HG02943 (cell line): ENCODE measurements around the gene ZIC4.

Source experiments
- ATAC-seq: cut with Tn5 transposase; IDR thresholded peaks from one replicate; pipeline ENCODE4 v1.9.1; 2021; ENCODE audit warnings: mild to moderate bottlenecking, low read depth, moderate library complexity; ENCODE audit not compliant: unreplicated experiment

Gene ZIC4

DNA sequence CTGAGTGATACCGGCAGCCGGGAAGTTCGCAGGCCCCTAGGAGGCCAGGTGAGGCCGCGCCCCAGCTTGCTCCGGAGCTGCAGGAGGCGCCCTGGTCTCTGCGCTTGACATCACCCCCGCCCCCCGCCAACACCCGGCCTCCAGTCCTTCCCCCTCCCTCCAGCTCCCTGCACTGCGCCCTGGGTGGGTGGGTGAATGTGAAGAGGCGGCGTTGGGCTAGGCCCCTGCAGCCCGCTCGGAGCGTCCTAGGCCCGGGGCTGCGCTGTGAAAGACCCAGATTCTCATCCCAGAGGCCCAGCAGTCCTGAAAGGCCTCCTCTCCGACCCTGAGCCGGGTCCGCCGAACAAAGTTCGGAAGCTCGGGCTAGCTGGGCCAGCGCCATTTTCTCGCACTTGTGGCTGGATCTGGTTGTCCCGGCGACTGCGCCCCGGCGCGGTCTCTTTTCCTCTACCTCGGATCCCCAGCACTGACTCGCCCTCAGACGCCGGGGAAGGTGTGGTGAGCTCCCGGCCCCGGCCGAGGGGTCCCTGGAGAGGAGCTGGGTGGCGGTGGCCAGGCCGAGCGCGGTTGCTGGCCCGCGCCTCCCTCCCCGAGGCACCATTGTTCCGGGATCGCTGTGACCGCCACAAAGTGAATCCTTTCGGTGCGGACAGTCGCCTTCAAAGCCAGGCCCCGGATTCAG is 12.9 kb downstream of the ZIC4 start:
- no peak for ATAC-seq

DNA sequence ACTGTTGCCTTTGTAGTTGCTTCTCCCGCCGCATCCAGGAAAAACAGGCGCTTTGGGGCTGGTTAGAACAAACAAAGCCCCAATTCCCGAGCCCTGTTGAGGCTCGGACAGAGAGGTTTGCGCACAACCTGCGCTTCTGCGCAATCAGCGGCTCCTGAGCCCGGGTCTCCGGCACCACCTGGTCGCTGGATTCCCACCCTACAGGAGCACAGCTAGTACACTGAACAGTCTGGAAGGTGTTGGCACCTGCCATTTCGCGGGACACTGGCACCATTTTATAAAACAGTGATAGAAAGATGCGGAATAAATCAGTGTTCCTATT is 13.8 kb downstream of the ZIC4 start:
- ATAC-seq = no peak

DNA sequence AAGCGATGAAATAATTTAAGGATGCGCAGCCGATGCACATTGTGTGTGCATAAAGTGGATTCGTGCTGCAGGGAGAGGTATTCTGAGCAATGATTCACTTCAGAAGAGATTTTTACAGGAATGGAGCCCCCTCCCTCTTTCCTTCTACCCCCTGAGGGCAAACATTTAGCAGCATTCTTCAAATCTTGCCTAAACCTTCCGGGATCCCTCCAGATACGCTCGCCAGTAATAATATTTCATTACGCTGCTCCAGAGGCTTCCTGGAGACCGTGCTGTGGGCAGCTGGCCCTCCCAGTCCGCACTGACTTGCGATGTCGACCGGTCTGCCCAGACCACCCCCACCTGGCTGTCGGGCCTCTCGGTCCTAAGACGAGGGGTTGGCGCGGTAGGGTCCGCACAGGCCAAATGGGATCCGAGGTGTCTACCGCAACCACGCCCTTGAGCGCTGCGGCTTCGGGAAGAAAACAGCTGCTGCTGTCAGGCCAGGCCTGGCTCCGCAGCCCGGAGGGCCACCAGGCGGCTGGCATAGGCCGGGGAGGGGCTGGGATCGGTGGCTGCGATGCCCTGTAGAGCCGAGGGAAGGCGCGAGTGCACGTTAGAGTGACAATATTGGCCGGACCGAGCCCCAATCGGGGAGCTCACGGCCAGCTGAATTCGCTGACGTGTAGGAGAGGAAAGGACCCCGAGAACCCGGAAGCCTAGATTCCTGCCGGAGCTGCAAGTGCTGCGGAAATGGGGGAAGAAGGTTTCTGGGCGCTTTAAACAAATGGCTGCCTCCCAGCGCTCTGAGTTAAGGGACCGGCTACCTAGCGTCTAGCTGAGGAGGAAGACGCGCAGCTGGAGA is 14.3 kb downstream of the ZIC4 start:
- no peak for ATAC-seq

DNA sequence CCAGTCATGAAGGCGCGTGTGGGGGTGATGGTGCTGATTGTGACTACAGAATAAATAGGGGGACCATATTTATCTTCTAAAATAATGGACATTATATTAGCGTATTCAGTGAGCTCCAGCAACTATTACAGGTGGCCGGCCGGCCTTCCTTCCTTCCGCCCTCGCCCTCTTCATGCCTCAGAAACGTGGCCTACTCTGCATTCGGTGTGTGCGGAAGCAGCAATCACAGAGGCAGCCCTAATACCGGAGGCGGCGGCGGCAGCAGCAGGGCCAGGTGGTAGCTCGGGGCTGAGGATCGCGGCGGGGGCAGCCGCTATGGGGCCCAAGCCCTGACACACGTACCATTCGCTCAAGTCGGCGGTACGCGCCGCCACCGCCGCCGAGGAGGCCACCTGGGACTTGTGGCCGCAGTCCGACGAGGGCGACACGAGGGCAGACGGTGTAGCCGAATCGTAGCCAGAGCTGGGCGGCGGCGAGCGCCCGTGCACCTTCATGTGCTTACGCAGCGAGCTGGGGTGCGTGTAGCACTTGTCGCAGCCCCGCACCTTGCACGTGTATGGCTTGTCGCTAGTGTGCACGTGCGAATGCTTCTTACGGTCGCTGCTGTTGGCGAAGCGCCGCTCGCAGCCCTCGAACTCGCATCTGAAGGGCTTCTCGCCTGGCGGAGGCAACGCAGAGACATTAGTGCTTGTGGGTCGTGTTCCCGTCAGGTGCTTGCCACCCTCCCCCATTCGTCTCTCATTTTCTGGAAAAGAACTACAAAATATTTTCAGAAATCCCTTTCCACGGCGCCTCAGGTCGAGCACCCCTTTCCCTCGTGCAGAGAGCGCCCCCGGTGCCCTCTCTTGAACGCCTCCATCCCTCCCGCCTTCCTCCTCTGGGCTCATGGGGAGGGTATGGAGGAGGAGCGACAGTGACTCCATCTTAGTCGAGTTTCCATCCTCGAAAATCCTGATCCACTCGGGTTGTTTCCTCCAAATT is 15.5 kb downstream of the ZIC4 start:
- no peak for ATAC-seq

DNA sequence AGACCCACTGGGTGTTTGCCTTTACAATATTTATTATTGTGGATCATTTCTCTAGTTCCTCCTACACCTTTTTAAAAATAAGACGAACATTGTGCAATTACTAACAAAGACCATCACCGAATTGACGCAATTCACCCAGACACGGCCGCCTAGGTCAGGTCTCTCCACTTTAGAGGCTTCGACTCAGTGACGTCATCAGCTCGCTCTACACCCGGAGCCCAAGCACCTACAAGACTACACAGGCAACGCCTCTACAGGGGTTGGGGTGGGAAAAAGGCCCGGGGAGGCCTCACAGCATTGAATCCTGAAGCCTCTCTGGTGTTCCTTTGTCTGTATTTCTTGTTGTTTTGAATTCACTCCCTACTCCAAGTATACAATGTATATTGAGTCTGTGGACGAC is 16.6 kb downstream of the ZIC4 start:
- no peak for ATAC-seq

DNA sequence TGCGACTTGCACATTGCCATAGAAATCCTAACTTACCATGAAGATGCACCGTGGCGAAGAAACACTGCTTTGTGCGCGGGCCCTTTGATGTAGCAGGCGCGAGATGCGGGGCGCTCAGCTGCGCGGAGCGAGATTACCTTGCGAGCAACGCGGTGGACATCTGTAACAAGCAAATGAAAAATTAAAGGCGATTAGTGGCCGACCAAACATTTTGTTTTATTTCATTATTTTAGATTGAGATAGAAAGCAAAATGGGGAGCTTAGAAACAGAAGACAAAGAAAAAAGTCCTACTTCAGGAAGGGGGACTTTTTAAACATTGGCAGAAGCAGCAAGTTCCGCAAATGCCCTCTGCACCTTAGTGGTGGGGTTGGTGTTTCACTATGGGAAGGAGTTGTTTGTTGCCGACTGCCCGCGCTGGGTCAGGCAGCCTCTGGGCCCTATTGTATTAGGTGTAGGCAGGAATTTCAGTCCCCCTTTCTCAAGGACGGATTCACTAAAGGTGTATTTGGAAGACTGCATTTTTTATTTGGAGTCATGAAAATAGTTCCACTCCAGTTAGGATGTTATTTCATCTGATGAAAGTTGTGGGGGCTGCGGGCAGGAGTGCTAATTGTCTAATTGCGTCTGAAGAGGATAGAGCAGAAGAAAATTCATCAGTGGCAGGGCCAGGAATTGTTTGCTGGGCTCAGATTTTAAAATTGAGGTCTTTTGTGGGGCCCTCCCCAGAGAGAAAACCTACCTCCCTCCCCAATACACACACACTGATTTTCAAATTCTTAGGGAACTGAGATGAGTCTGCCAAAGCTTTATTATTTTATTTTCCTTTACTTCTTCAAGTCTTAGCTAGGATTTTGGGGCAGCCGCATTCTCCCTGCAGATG is 17.4 kb downstream of the ZIC4 start:
- ATAC-seq = no peak

DNA sequence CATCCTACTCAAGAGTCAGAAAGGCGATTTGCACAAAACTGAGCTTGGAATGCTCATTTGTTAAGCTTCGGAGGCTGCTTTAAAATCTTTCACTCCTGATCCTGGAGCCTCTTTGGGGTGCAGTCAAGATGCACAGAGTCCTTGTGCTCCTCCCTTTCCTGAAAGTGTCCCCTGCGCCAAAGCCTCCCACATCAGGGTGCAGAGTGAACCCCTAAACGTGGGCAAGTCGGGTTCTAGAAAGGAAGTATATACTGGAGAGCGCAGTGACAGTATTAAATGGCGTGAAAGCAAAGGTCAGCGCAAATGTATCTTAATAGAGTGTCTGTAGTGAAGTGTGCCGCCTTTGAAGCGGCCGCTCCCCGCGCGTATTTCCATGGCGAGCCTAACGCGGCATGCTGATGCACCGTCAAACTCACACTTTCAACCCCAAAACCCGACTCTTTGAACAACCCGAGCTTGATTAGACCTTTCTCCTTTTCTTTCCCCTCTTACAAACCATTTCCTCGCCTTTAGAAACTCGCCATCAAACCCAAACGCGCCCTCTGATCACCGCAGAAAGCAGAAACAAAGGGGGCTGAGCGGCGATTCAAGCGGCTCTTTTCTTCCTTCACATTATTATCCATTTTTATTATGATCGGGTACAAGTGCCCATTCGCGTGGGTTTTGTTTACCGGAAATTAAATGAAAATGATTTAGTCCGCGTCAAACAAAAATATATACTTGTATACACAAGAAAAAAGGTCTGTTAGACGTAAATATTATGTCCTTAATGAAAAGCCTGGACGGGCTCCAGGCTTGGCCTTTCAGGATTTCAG is 18.3 kb downstream of the ZIC4 start:
- no peak for ATAC-seq

DNA sequence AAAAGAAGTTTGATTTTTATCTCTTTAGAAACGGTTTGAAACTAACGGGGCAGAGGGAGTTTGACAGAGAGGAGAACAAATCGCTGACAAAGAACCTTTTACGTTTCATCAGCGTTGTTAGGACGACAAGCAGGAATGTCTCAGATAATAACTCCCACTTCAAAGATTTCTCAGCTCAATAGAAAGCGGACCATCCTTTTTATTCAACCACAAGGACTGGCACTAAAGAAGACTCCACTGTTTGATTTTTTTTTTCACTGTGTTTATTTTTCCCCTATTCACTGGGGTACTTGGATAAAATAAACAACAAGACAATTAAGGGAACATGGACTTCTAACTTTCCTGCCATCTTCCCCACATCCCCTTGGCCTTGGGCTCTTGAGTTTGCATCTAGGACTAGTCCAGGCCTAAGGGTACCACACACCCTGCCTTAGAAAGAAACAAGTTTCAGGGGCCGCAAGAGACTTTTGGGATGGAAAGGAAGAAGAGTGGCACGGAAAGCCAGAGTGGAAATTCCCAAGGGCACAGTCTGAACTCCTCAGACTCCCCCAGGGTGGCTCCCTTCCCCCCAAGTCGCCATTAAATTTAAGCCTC is 19.0 kb downstream of the ZIC4 start:
- no peak for ATAC-seq

DNA sequence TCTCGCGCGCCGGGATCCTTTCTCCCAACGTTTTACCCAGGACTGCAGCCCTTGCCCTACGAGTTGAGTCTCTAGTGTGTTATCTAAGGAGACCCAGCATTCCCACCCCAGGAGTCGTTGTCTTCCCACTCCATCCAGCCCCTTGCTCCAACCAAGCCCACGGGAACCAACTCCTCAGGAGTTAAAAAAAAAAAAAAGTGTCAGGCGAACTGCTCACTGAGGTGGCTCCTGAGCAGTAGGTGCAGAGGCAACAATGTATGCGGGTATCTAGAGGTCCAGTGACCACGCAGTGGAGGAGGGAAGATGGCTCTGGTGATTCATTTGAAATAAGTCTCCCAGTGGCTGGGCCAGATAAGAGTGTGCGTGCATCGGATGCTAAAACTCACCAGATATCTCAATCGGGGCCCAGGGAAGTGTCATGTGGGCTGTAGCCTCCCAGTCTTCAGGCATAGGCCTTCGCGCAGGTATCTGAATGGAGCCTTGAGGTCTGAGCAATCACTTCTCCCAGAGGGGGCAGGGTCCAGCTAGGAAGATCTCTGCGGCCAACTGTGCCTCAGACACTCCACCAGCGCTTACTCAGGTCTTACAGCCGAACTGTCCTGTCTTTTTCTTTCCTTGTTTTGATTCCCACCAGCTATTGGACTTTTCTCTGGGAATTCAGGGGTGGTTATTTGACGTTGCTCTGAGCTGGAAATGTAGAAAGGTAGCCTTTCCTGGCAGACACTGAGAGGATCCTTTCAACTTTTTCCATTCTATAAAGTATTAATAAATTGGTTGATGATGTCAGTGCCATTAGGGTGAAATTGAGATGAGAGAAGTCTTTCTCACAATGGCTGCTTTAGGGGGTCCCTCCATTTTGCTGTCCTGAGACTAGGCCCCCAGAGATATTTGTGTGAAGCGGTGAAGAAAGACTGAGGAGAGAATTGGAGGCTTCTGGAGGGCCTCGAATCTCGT is 21.0 kb downstream of the ZIC4 start:
- no peak for ATAC-seq

DNA sequence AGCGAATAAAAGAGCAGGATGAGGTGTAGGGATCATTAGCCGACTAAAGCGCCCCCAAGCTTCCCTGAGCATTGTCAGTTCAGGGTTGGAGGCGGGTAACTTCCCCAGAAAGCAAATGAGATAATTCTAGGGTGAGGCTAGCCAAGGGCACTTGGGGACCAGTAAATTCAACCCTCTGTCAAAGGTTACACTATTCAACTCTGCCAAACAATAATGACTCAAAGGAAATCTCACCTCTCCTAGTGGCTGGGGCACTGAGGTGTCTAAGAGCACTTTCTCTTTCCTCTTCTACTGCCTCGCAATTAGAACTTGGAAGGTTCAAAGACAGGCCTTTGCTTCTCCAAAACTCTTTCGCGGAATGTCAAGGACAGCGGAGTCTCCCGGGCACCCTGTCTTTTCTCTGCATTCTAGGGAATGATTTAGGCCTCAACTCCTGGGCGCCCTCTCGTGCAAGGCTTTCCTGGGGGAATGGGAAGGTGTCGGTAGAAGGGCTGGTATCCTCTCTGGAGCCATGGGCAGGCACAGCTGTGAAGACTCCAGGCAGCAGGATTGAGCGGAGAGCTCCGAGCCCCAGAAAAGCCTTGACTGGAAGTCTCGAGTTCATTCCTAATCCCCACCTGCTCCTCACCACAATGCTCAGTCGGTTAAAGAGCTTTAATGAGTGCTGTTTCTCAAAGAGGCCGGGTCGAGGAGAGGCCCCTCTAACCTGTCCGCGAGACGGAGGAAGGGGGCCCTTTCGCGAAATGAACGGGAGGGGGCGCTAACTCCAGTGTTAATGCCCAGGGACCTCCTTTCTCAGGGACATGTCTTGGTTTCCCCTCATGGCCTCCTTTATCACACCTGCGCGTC is 21.9 kb downstream of the ZIC4 start:
- no peak for ATAC-seq

DNA sequence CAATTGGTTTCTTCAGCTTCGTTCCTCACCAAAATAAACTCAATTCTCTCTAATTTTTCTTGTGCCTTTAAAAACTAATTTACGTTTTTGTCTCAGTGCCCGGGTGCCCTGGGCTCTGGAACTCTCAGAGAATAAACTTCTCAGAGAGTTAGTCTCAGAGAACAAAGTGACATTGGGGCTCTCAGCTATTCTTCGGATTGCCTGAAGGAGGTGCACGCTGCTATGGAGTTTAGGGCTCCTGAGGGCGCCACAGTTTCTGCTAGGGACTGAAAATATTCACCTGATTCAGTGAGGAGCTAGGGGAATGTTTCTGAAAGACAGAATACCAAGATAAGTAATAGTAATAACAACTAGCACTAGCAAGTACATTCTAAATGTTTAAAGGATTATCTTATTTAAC is 22.7 kb downstream of the ZIC4 start:
- no peak for ATAC-seq

DNA sequence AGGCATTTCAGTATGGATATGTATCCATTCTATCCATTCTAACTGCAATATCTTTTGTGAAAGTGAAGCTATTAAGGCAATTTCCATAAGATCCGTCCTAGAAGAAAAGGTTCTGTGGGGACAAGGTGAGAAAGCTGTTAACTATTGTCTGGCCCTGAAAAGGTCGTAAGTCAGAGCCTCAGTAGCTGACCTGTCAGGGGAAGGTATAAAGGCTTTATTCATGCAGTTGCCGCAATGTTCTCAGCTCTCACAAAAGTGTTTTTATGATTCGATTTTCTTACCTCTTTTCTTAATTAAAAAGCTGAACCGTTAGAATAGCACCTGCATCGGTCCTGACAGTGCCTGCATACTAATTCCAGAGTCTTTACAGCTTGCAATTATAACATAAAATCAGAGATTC is 24.7 kb downstream of the ZIC4 start:
- ATAC-seq = no peak

DNA sequence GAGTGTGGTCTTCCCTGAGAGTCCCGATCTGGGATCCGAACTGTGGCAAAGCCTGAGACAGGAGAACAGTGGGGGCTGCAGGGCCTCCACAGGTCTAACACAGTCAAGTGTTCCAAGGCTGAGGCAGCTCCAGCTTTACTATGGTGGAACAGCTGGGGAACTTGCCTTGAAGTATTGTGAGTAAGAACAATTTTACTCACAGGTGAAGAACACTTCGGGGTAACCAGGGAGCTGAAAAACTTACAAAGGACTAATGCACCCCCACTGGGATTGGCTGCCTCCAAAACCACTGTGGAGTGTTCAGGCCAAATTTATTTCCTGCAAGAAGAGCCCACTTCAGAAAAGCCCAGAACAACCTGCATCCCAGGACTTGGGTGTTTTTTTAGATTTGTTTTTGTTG is 25.4 kb downstream of the ZIC4 start:
- ATAC-seq = no peak

DNA sequence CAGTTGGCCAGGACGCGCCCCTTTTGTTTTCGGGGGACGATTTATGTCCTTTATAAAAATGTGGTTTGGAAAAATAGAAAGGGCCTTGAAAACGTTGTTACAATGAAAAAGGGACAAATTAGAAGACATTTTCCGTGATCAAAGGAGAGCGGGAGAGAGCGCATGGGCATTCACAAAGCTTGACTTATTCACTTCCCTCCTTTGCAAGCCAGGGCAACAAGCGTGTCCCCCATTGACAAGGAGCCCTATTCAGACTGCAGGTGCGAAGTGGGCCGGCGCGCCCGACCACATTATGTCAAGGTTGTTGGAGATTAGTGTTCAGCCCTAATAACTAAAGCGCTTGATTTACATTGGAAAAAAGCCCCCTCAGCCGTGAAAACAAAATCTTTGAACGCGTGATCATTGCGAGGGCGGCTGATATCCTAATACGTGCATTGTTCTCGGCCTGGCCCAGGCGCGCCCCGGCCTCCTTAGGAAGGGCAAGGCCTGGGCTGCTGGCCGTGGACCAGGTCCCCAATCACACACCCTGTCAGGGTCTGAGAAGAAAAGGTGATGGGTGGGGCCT is 25.9 kb downstream of the ZIC4 start:
- no peak for ATAC-seq

DNA sequence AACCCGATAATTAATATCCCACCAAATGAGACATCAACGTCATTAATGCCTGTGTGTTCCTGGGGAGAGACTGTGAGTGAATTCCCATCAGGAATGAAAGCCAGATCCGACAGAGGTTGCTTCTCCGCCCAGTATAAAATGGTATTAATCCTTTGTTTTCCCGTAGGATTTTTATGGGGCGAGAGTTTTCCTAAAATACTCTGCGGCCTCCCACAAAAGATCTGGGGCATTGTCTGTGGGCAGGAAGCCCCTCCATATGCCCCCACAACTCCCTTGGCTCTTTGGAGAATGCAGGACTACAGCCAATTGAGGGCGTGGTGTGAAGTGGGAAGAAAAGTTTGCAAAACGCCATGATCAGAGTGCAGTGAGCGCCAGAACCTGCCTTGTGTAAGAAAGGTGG is 26.7 kb downstream of the ZIC4 start:
- ATAC-seq = no peak
